SU-DHL-6 (cell line): ENCODE data around the gene SNAP91.
"Not testable (repeated sequence)": the region's sequence is repeated elsewhere in the genome, so short reads cannot be mapped to it uniquely, and the experiment has no call there.

Source experiments
- H2AFZ ChIP-seq: fragments of 200-600 bp; sonication (generic); 2 replicates; pipeline ENCODE4 v1.6.1; 2014; ENCODE audit warnings: low read depth, mild to moderate bottlenecking, moderate library complexity, mixed read lengths, antibody characterized with exemption, low read length; ENCODE audit not compliant: severe bottlenecking
- H3F3A ChIP-seq: fragments of 200-600 bp; shearing (Covaris generic); 2 replicates; pipeline ENCODE4 v1.6.0; 2016; ENCODE audit warnings: antibody characterized with exemption, mild to moderate bottlenecking; ENCODE audit not compliant: insufficient read depth
- H3K27ac ChIP-seq: fragments of 200-600 bp; sonication (generic); 2 replicates; pipeline ENCODE4 v1.5.1; 2016; ENCODE audit warnings: low read depth, mild to moderate bottlenecking, low read length, moderate library complexity, mixed read lengths
- H3K27me3 ChIP-seq: fragments of 200-600 bp; sonication (generic), shearing (Covaris generic); 2 replicates; pipeline ENCODE4 v1.6.0; 2014; ENCODE audit warnings: mild to moderate bottlenecking, low read length
- H3K36me3 ChIP-seq: fragments of 200-600 bp; sonication (generic); 2 replicates; pipeline ENCODE4 v1.6.1; 2014; ENCODE audit warnings: mild to moderate bottlenecking, low read length, mixed read lengths
- H3K4me2 ChIP-seq: fragments of 300-600, 200-600 bp; shearing (Covaris generic), sonication (generic); 2 replicates; pipeline ENCODE4 v1.6.0; 2014; ENCODE audit warnings: low read length, low read depth, mild to moderate bottlenecking; ENCODE audit not compliant: poor library complexity, severe bottlenecking
- H3K4me3 ChIP-seq: fragments of 200-600 bp; sonication (generic); 2 replicates; pipeline ENCODE4 v1.5.1; 2014; ENCODE audit warnings: antibody characterized with exemption, low read length, mild to moderate bottlenecking, mixed read lengths; ENCODE audit not compliant: insufficient read depth, poor library complexity, severe bottlenecking
- H3K79me2 ChIP-seq: fragments of 200-600 bp; sonication (generic); 2 replicates; pipeline ENCODE4 v1.6.1; 2014; ENCODE audit warnings: mild to moderate bottlenecking, low read length, moderate library complexity; ENCODE audit not compliant: insufficient read depth
- H3K9ac ChIP-seq: fragments of 200-600 bp; sonication (generic); 2 replicates; pipeline ENCODE4 v1.7.0; 2014; ENCODE audit warnings: mild to moderate bottlenecking, low read length
- H3K9me2 ChIP-seq: fragments of 200-600 bp; sonication (generic); replicated peaks from 2 replicates; pipeline ENCODE4 v1.6.1; 2014; ENCODE audit warnings: low read length; ENCODE audit not compliant: insufficient read depth
- H3K9me3 ChIP-seq: fragments of 200-600 bp; sonication (generic); 2 replicates; pipeline ENCODE4 v1.6.1; 2014; ENCODE audit warnings: low read length, mixed read lengths; ENCODE audit not compliant: insufficient read depth
- H4K20me1 ChIP-seq: fragments of 200-600 bp; sonication (generic); 2 replicates; pipeline ENCODE4 v1.6.1; 2014; ENCODE audit warnings: low read depth, mild to moderate bottlenecking, antibody characterized with exemption, low read length, moderate library complexity, mixed read lengths
- EZH2phosphoT487 ChIP-seq: fragments of 200-600 bp; sonication (generic), shearing (Covaris generic); conservative IDR thresholded peaks from 2 replicates; pipeline ENCODE4 v1.6.1; 2018; ENCODE audit warnings: mild to moderate bottlenecking, antibody characterized with exemption, low read length, moderate library complexity, mixed read lengths
- TF ChIP-seq, protein P1 (sequence below): fragments of 200-600 bp; sonication (generic); IDR thresholded peaks from one replicate; pipeline ENCODE4 v1.5.1; 2017; ENCODE audit warnings: antibody characterized with exemption, mild to moderate bottlenecking, low read length, moderate library complexity; ENCODE audit not compliant: insufficient read depth, poor library complexity, severe bottlenecking

SNAP91 gene

DNA sequence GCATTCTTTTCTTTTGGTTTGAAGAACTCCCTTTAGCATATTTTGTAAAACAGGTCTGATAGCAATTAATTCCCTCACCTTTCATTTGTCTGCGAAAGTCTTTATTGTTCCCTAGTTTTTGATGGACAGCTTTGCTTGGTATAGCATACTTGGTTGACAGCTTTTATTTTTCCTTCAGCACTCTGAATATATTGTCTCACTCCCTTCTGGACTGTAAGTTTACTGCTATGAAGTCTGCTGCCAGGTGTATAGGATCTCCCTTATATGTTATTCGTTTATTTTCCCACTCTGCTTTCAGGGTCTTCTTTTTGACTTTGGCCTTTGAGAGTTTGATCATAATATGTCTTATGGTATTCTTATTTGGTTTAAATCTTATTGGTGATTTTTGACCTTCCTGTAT is 47.7 kb upstream of the SNAP91 start:
- Histone ChIP-seq H3K9me3 (no peaks in the 10 kb centered on the region), H3K9me2 (no peaks in the 10 kb centered on the region), H3K79me2 (no peaks in the 10 kb centered on the region), H3K4me3 (no peak overlapping the region), H3K4me2 (no peak overlapping the region), H3F3A (no peaks in the 10 kb centered on the region), H2AFZ (no peak overlapping the region), H3K27ac (no peak overlapping the region), H4K20me1 (no peaks in the 10 kb centered on the region), H3K27me3 (no peaks in the 10 kb centered on the region), H3K36me3 (no peaks in the 10 kb centered on the region; the same call in 1 of the 2 replicates), H3K9ac (no peak overlapping the region)
- no peak for TF ChIP-seq EZH2phosphoT487
- TF ChIP-seq, protein P1, sequence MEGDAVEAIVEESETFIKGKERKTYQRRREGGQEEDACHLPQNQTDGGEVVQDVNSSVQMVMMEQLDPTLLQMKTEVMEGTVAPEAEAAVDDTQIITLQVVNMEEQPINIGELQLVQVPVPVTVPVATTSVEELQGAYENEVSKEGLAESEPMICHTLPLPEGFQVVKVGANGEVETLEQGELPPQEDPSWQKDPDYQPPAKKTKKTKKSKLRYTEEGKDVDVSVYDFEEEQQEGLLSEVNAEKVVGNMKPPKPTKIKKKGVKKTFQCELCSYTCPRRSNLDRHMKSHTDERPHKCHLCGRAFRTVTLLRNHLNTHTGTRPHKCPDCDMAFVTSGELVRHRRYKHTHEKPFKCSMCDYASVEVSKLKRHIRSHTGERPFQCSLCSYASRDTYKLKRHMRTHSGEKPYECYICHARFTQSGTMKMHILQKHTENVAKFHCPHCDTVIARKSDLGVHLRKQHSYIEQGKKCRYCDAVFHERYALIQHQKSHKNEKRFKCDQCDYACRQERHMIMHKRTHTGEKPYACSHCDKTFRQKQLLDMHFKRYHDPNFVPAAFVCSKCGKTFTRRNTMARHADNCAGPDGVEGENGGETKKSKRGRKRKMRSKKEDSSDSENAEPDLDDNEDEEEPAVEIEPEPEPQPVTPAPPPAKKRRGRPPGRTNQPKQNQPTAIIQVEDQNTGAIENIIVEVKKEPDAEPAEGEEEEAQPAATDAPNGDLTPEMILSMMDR = no peak

DNA sequence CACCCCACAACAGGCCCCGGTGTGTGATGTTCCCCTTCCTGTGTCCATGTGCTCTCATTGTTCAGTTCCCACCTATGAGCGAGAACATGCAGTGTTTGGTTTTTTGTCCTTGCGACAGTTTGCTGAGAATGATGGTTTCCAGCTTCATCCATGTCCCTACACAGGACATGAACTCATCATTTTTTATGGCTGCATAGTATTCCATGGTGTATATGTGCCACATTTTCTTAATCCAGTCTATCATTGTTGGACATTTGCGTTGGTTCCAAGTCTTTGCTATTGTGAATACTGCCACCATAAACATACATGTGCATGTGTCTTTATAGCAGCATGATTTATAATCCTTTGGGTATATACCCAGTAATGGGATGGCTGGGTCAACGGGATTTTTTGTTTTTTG is 43.5 kb upstream of the SNAP91 start:
- H3K4me2 ChIP-seq, H3K27ac ChIP-seq, H3K9ac ChIP-seq, H3K9me2 ChIP-seq, H3K9me3 ChIP-seq, H3K4me3 ChIP-seq, H3K36me3 ChIP-seq, H3K27me3 ChIP-seq, H3K79me2 ChIP-seq, H3F3A ChIP-seq, H2AFZ ChIP-seq, H4K20me1 ChIP-seq: not testable (repeated sequence)

DNA sequence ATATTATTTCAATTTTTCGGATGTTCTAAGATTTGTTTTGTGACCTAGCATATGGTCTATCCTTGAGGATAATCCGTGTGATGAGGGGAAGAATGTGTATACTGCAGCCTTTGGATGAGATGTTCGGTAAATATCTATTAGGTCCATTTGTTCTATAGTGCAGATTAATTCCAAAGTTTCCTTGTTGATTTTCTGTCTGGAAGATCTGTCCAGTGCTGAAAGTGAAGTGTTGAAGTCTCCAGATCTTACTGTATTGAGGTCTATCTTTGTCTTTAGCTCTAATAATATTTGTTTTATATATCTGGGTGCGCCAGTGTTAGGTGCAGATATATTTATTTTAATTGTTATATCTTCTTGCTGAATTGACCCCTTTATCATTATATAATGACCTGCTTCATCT is 32.2 kb upstream of the SNAP91 start:
- H3K79me2 ChIP-seq = no peaks in the 10 kb centered on the region
- TF ChIP-seq EZH2phosphoT487 = no peak
- TF ChIP-seq, protein P1 = no peak
- H3F3A ChIP-seq = no peaks in the 10 kb centered on the region
- H3K9ac ChIP-seq = no peak overlapping the region
- H3K36me3 ChIP-seq = no peaks in the 10 kb centered on the region
- H3K27ac ChIP-seq = no peak overlapping the region
- no peaks in the 10 kb centered on the region for H4K20me1 ChIP-seq
- H3K9me3 ChIP-seq = no peaks in the 10 kb centered on the region
- H2AFZ ChIP-seq = no peak overlapping the region
- no peaks in the 10 kb centered on the region for H3K9me2 ChIP-seq
- H3K27me3 ChIP-seq = no peaks in the 10 kb centered on the region
- H3K4me3 ChIP-seq = no peak overlapping the region
- H3K4me2 ChIP-seq = no peak overlapping the region

DNA sequence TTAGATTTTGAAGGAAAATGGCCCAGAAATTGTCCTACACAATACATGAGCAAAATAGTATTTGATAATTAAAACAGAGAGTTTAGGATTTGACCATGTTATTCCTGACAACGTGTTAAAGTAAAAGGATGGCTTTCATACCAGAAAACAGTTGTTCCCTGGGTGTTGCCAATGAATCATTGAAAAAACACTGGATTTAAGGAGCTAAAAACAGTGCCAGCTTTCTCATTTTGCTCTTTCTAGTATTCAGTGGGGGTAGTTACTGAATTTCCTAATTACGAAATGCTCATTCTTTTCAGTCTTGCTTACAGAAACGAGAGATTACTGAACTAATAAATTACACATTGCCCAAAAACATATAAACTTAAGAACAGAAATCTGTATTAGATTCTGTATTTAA is 26.6 kb upstream of the SNAP91 start:
- Histone ChIP-seq H3K4me3 (no peak overlapping the region), H3K27ac (no peak overlapping the region), H3K9me3 (no peaks in the 10 kb centered on the region), H3K4me2 (no peak overlapping the region), H3K36me3 (no peaks in the 10 kb centered on the region), H3K27me3 (no peaks in the 10 kb centered on the region), H4K20me1 (no peaks in the 10 kb centered on the region), H2AFZ (no peak overlapping the region), H3K79me2 (no peaks in the 10 kb centered on the region), H3K9me2 (no peaks in the 10 kb centered on the region), H3K9ac (no peak overlapping the region), H3F3A (no peaks in the 10 kb centered on the region)
- no peak for TF ChIP-seq EZH2phosphoT487
- TF ChIP-seq, protein P1 = no peak
